Activated CD4-positive, alpha-beta T cell treated with anti-CD3 and anti-CD28 coated beads, Interleukin-2, amount 50 U/mL, for 48 hours (primary cell): ENCODE data around the gene QRSL1.
"Not testable (repeated sequence)": the region's sequence is repeated elsewhere in the genome, so short reads cannot be mapped to it uniquely, and the experiment has no call there.

Experiments used
- DNase-seq, 2 experiments: peaks; one replicate each; pipeline ENCODE4 v3.0.0-alpha.2; 2020

Gene QRSL1

DNA sequence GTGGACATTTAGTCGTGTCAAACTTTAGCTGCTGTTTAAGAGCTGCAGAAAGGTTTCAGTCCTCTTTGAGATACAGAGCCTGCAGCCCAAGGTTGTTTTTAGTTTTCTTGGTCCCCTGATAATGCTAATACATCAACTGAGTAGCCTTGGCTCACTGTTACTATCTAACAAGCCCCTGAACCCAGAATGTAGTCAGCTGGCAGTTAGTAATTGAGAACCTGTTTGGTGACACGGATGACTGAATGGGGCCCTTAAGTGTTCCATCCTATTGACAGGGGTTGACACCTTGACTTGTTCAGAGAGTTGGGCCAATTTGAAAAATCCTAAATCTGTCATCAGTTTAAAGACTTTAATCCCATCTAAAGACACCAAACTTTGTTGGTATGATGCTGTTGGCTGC, 2.9 kb upstream of the QRSL1 start:
- DNase-seq: no peak

DNA sequence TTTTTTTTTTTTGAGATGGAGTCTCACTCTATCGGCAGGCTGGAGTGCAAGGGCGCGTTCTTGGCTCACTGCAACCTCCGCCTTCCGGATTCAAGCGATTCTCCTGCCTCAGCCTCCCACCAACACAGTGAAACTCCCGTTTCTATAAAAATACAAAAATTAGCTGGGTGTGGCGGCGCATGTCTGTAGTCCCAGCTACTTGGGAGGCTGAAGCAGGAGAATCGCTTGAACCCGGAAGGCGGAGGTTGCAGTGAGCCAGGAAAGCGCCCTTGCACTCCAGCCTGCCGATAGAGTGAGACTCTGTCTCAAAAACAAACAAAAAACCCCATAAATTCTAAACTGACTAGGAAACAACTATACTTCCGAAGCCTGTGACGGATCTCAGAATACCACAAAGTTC, 1.6 kb upstream of the QRSL1 start:
- DNase-seq: not testable (repeated sequence)

DNA sequence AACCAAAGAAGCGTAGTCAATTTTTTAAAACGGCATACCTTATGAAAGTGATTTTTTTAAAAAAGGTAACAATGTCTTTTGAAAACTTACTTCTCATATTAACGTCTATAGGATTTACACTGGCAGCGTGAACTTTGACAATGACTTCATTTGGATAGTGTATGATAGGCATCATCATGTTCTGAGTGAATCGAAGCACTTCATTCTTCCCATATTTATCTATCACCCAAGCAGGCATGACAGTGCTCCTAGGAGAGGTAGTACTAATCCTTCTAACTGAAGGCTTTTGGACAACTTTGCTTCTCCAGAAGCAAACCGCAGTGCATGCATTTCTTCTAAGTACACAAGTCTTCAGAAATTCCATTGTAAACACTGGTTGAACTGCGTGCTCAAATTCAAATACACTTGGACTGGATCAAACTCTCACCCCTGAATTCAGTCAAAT, 698 bp upstream of the QRSL1 start:
- DNase-seq: no peak

DNA sequence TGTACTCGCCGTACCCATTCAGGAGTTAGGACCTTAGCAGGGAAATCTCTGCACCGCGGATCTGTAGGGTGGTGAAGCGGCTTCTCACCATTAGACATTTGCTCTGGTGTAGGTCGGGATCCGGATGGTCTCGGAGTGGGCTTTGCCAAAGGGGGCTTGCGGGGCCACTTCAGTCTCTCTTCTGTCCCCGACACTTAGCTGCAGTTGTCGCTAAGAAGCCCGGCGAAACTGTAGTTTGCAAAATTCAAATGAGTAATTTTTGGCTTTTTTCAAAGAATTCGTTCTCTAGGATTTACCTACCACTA, 433 bp downstream of the QRSL1 start:
- no peak for DNase-seq

DNA sequence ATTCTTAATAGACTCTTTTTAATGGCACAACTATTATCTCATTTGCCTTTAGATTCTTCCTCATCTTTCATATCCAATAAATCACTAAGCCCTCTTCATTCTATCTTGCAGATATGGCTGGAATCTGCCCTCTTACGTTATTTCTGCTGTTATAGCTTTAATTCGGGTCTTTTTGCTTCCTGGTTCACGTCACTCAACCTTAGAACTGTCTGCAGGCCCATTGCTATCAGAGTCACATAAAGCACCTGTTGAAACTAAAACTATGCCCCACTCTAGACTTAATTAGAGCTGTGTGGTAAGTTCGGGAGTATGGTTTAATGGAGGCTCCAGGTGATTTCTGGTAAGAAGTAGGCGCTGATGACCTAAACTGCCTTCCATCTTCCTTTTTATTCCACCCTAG, 988 bp downstream of the QRSL1 start:
- no peak for DNase-seq

DNA sequence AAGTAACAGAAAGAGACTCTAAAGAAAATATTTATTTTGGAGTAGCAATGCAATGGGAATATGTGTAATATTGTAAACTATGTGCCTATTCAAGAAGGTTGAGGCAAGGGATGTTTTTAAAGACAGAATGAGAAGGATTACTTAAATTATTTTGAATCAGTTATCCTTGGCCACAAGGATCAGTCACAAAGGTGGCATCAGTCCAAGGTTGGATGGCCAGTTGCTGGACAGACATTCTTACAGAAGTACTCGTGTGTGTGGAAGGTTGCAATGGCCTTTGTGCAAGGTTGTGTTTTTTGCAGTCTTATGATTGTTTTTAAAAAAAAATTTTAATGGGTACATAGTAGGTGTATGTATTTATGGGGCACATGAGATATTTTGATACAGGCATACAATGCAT, 2.0 kb downstream of the QRSL1 start:
- no peak for DNase-seq

DNA sequence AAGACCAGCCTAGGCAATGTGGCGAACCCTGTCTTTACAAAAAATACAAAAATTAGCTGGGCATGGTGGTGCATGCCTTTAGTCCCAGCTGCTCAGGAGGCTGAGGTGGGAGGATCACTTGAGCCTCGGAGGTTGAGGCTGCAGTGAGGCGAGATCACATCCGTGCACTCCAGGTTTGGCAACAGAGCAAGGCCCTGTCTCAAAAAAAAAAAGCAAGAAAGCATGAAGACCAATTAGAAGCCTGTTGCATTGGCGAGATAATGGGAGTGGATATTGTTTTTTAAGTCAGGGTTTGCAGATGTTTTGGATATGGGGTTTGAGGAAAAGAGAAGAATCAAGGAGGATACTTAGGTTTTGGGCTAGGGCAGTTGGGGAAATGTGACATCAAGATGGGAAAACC, 5.2 kb downstream of the QRSL1 start:
- no peak for DNase-seq

DNA sequence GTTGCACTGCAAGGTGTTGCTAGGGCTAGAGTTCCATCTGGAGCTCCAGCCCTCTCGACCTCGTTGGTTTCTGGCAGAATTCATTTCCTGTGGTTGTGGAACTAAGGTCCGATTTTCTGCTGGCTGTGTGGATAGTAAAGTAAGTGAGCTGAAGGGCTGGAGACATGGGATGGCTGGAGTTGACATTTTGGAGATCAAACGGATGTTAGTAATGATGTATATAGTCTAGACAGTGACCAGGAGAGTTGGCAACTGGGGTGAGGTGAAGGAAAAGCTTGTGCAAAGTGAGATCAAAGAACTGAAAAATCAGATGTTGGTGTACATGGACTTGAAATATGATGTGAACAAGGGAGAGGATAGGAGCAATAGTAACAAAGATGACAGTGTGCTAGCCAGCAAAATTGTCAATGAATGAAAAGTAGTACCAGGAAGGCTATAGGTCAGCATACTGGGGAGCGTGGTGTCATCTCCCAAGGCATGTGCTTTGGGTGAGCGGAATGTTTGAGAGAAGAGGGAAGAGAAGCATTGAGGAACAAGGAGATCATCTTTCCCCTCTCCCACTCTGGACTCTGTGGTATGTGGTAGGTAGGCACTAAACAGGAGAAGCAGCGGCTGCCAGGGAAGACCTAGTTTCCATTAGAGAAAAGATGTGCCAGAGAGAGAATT, 7.8 kb downstream of the QRSL1 start:
- no peak for DNase-seq

DNA sequence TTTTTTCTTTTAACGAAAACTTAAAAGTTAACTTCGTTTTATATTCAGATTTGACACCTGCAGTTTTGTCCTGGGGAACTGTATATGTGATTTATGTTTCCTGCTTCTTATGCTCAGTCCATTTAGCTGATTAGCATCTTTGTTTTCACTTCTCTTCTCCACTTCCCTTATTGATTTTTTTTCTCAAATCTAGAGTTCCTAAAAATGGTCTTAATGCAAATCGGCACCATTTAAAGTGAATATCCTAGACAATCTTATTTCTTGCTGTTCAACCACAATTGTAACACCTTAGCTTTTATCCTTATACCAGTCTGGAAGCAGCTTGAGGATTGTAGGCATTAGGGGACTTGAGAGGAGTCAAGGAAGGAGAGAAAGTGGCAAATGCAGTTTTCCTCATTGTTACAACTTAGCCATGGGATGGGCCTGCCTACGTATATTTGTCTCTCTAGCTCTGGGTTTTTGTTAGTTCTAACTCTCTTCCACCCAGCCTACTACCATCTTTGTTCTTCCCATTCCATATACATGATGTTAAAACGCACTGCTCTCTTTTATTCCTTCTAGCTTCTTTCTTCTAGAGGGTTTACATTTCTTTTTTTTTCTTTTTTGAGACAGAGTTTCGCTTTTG, 8.5 kb downstream of the QRSL1 start:
- DNase-seq: no peak

DNA sequence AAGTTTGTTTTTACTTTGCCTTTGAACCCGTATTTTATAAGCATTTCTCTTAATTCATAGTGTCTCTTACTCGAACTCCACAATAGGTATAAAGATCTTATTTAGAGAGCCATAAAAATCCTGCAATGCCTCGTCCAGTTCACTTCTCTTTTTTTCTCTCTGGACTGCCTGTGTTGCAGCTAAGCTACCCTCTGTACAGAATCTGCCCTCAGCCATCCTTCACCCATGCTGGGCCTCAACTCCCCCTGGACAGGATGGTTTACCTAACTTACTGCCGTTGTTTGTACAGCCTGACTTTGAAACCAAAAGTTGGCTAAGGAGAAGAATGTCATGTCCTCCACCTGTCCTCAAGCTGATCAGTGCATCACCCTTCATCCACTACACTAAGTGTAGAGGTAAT, 10.4 kb downstream of the QRSL1 start:
- DNase-seq: no peak

DNA sequence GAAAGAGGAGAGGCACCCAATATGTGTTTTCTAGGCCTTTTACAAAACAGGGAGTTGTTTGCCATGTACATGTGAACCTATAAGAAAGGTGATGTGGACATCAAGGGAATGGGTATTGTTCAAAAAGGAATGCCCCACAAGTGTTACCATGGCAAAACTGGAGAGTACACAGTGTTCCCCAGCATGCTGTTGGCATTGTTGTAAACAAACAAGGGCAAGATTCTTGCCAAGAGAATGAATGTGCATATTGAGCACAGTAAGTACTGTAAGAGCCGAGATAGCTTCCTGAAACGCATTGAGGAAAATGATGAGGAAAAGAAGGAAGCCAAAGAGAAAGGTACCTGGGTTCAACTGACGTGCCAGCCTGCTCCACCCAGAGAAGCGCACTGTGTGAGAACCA, 13.1 kb downstream of the QRSL1 start:
- no peak for DNase-seq

DNA sequence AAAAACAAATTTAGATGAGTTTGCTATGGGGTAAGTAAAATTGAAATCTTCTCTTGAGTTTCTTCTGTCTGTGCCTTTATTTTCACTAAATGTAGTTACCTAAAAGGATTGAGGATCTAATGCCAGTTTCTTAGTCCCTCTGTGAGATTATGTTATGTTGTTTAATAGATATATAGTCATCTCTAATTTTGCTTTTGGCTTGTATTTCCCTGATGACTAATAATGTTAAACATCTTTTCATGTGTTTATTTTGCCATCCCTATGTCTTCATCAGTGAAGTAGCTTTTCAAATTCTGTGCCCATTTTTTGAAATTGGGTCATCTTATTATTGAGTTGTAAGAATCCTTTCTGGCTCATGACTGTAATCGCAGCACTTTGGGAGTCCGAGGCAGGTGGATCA, 13.7 kb downstream of the QRSL1 start:
- no peak for DNase-seq

DNA sequence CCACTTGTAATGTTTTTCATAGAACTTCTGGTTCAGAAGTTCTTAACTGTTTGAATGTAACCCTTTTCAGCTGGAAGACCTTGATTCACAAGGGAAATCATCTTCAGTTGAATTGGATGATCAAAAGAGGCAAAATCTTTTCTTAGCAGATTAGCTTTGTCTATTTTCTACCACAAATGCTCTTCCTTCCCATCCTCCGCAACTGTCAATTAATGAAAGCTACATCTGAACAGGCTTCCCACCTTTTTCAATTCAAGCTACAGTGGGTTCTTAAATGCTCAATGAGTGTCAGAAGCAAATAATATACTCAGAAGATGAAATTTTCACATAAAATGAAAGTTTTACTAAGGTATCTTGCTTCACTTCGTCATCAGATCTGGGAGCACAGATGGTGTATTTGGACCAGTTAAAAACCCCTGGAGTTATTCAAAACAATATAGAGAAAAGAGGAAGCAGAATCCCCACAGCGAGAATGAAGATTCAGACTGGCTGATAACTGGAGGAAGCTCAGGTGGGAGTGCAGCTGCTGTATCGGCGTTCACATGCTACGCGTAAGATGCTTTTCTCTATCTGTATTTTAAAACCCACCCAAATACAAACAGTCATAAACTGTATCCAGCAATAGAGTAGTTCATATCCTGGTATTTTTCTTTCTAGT, 19.4 kb downstream of the QRSL1 start:
- no peak for DNase-seq

DNA sequence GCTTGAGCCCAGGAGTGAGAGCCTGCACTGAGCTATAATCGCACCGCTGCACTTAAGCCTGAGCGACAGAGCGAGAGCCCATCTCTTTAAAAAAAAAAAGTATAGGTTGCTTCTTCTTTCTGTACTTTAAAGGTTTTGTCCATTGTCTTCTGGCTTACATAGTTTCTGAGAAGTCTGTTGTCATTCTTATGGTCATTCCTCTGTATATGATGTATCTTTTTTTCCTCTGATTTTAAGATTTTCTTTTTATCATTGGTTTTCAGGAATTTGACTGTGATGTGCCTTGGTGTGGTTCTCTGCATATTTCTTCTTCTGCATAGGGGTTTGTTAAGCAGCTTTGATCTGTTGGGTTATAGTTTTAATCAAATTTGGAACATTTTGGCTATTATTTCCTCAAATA, 29.1 kb downstream of the QRSL1 start:
- DNase-seq: no peak

DNA sequence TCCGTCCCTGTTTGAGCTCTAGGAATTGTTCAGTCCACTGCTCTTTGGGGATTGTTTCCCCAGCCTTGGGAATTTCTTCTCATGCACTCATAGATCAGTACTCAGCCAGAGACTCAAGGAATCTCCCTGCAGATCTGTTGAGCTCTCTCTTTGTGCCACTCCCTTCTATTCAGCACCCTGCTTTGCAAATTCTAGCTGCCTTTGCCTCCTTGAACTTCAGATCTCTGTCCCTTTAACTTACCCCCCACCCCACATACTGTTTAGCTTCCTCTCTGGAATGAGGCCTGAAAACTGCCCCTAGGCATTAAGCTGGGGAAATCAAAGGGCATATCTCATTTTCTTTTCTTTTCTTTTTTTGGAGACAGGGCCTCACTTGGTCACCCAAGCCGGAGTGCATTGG, 30.5 kb downstream of the QRSL1 start:
- DNase-seq: no peak

DNA sequence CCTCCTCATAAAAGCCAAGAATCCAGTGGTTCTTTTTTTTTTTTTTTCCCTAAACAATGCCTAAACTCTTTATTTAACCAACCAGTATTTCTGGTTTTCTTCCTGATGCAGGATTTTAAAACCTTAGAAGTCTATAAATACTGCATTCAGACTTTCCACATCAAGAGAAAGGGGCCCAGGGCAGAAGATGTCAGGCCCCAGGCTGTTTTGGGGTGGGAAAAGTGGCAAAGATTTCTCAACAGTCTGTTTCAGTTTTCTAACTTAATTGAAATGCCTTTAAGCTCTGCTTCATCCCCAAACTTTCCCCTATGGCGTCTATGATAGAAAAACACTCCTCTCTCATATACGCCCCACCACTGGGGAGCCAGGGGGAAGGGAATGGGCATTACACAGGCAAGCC, 33.1 kb downstream of the QRSL1 start:
- DNase-seq: no peak

DNA sequence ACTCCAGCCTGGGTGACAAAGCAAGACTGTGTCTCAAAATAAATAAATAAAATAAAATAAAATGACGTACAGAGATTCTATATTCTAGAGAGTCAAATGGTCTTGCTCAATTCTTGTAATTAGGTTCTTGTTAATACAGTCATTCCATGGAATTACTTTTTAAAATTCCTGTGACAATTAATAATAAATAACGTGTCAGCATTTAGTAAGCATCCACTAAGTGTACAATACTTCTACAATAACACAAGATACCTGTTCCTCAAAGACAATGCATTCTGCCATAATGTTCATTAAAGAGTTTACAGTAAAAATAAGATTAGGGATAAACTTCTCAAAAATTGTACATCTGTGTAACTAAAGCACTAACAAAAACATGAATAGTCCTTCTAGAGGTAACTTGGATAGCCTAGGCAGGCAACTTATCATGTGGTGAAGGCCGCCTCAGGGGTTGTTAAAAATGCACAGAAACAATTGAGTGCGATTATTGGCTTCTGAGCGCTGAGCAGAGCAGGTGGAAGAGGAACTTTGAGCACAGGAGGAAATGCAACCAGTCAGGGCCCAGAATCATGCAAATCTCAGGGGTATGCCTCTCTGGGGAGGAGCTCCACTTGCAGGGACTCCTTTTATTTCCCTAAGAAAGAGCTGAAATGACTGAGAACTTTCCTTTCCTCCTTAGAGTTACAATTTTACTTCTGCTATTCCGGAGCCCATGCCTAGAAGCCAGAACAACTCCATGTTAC, 37.1 kb downstream of the QRSL1 start:
- DNase-seq: no peak

DNA sequence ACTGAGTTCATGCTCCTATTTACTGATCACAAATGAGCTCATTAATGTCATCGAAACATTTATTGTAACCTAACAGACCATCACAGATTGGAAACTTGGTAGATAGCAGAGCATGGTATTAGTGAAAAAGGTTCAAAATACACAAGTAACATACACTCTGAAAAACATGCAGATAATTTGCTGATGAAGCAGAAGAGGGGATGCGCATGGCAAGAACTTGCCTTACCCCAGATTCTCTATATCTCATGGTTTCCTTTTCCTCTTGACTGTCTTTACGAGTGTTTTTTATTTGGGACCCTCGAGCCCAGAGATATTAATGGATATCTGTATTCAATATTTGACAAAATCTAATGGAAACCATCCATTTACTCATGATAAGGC, 37.6 kb downstream of the QRSL1 start:
- no peak for DNase-seq

DNA sequence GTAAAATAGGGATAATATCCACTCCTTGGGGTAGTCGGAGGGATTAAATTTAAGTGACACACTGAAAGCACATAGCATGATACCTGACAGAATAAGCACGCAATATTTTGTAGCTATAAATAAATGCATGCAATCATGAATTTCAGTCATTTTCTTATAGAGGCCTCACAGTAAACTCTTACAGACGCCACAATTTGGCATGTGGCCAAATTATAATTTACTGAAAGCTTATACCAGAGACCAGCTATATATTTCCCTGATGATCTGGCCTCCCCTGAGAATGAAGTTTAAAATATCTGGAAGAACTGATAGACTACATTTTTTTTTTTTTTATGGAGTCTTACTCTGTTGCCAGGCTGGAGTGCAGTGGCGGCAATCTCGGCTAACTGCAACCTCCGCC, 40.9 kb downstream of the QRSL1 start:
- DNase-seq: no peak

DNA sequence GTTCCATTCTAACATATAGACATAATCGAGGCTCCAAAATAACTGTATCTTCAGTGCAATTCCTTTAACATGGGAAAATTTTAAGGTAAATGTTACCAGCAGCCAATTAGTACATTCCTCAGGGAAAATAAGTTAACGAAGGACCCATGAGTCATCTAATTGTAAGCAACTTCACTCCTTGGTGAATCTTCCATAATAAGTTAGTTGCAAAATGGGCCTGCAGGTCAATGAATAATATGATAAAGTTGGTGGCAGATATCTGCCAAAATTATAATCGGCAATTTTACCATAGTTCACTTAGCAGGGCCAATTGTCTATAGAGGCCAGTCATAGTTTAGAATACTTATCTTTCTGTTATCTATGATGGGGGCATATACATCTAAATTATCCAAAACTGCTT, 42.3 kb downstream of the QRSL1 start:
- no peak for DNase-seq

DNA sequence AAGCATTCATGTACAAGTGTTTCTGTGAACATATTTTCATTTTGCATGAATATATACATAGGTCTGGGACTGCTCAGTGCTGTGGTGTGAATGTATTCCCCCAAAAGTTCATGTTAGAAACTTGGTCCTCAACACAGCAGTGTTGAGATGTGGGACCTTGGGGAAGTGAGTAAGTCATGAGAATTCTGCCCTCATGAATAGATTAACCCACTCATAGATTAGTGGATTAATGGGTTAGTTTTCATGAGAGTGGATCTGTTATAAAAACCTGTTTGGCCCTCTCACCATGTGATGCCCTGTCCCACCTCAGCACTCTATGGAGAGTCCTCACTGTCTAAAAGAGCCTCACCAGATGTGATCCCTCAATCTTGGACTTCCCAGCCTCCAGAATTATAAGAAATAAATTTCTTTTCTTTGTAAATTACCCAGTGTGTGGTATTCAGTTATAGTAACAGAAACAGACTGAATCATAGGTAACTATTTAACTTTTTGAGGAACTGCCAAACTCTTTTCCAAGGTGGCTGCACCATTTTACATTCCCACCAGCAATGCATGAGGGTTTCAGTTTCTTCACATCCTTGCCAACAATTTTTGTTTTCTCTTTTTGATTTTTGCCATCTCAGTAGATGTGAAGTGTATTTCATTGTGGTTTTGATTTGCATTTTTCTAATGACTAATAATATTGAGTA, 45.3 kb downstream of the QRSL1 start:
- no peak for DNase-seq

DNA sequence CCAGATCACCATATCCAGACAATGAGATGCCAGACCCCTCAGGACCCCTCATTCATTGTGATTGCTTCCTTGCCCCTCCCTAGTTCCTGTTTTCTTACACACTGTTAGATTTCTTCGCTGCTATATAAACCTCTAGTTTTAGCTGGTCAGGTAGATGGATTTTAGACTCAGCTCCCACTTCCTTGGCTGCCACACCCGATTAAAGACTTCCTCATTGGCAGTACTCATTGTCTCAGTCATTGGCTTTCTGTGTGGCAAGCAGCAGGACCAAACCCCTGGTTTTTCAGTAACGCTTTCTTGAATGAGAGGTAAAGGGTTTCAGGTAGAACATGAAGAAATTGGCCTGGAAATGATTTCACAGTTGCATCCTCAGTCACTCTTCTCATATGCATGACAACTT, 47.9 kb downstream of the QRSL1 start:
- DNase-seq: no peak

DNA sequence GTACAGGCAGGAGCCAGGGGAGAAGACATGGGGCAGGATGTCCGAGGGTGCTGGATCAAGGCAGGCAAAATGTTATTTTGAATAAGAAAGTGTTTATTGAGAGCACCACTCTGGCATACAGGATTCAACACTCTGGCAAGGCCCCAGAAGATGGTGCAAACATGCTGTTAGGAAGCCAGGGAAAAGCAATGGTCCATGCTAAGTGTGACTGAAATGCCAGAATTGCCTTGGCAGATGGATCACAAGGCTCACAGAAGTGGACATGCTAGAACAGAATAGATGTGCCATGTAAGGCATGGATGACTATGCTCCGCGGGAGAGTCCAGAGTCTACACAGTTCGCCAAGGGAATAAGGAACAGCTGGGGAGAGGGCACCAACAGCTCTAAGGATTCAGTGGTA, 54.6 kb downstream of the QRSL1 start:
- no peak for DNase-seq

DNA sequence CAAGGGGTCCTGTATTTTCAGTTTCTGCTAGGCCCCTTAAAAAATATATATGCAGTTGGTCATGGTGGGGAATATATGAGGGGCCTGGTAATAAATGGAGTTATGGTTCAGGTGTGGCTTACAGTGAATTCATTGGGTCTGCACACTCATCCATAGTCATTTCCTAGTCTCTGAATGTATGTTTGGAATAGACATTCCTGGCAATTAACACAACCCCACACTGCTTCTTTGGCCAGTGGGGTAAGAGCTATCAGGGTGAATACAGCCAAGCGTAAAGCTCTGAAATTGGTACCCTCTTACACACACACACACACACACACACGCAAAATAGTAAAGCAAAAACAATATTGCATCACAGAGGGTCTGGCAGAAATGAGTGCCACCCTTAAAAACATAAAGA, 56.5 kb downstream of the QRSL1 start:
- DNase-seq: no peak
